DND-41 (cell line): ENCODE measurements around the gene MTX3.

Experiments used
- CTCF ChIP-seq: IDR thresholded peaks from 2 replicates; pipeline ENCODE4 v1.5.1; 2012; ENCODE audit warnings: borderline replicate concordance, low read length, moderate library complexity, mild to moderate bottlenecking; ENCODE audit not compliant: poor library complexity, severe bottlenecking; ENCODE audit errors: extremely low read depth
- EZH2 ChIP-seq: IDR thresholded peaks from 3 replicates; pipeline ENCODE4 v1.6.1; 2012; ENCODE audit warnings: borderline replicate concordance, low read depth, mild to moderate bottlenecking, moderate library complexity, low read length, inconsistent platforms; ENCODE audit not compliant: severe bottlenecking

- no peak for TF ChIP-seq CTCF
- no peak for TF ChIP-seq EZH2
Observed at GRCh38 chr5:79934681-79935080, 56.4 kb downstream of the MTX3 start.
